Upper lobe of left lung (tissue), 6 donors: ENCODE measurements around the gene SLC4A7. TPM values are rescaled to one million over a fixed set of nuclear protein-coding genes. Genes with fewer than 3 reads are reported as not detected.

Experiments used
- ATAC-seq, 2 donors: fragments of 200-7000 bp; cut with Tn5 transposase; one replicate each; pipeline ENCODE4 v1.9.1; 2022; ENCODE audit warnings: mild to moderate bottlenecking in 2 of 2, moderate library complexity in 2 of 2; ENCODE audit not compliant: low FRiP score in 2 of 2
- DNase-seq, 2 donors: peaks; one replicate each; pipeline ENCODE4 v3.0.0-alpha.2; 2019 to 2020
- H3K27ac ChIP-seq, 4 donors: fragments of 200-600 bp; sonication (generic); one replicate each; pipeline ENCODE4 v1.5.1; 2016 to 2019
- H3K27me3 ChIP-seq, 4 donors: fragments of 200-600 bp; sonication (generic); one replicate each; pipeline ENCODE4 v1.5.1; 2017 to 2019
- H3K36me3 ChIP-seq, 4 donors: fragments of 200-600 bp; sonication (generic); one replicate each; pipeline ENCODE4 v1.5.1; 2016 to 2019
- H3K4me1 ChIP-seq, 4 donors: fragments of 200-600 bp; sonication (generic); one replicate each; pipeline ENCODE4 v1.5.1; 2018 to 2019
- H3K4me3 ChIP-seq, 4 donors: fragments of 200-600 bp; sonication (generic); one replicate each; pipeline ENCODE4 v1.5.1; 2017 to 2019; ENCODE audit warnings: mild to moderate bottlenecking in 2 of 4, moderate library complexity in 1 of 4
- H3K9me3 ChIP-seq, 4 donors: fragments of 200-600 bp; sonication (generic); one replicate each; pipeline ENCODE4 v1.5.1; 2018 to 2019
- CTCF ChIP-seq, 6 experiments: fragments of 450-650 bp in 4 of 6; fragments of 200-600 bp in 2 of 6; sonication (generic) in 2 of 6; IDR thresholded peaks; one replicate each; pipeline ENCODE4 v1.5.1; 2016 to 2019; ENCODE audit warnings: antibody characterized with exemption in 6 of 6
- EP300 ChIP-seq, 4 donors: sonication (generic); formaldehyde crosslinking; IDR thresholded peaks; one replicate each; pipeline ENCODE4 v1.5.1; 2017; ENCODE audit warnings: antibody characterized with exemption in 4 of 4, control low read depth in 2 of 4
- POLR2A ChIP-seq, 4 donors: fragments of 450-650 bp; IDR thresholded peaks; one replicate each; pipeline ENCODE4 v1.5.1; 2016 to 2017; ENCODE audit warnings: antibody characterized with exemption in 4 of 4, mild to moderate bottlenecking in 2 of 4
- POLR2AphosphoS5 ChIP-seq, 2 donors: sonication (generic); formaldehyde crosslinking; IDR thresholded peaks; one replicate each; pipeline ENCODE4 v1.5.1; 2017; ENCODE audit warnings: antibody characterized with exemption in 2 of 2
- WGBS, 2 donors: methylation state at CpG; one replicate each; pipeline ENCODE4 v1.1.5; 2017 to 2018; 5-methylcytosine and 5-hydroxymethylcytosine counted together
- total RNA-seq, 6 donors: library from RNA; depleted of rRNA in 4 of 6; stranded (reverse); fragments of >200 nt in 4 of 6; gene quantifications; one replicate each; pipeline versions ENCODE4 v1.1.0 to v1.2.1, GENCODE V29; 2016 to 2021
- donor health status: DM: no; HTN: no; CAD: no; lungs with moderate emphysema.
- donor health status: DM: no; HTN: yes; CAD: no; lungs with severe emphysema.

The SLC4A7 gene
- total RNA-seq, 6 donors from 2014 or later, result 11.8 to 40.5 (median 19.6) TPM

- peaks cover 0 to 6% (median 0%) of the 10 kb centered on the region in 4 donors for H3K4me1 ChIP-seq
- H3K36me3 ChIP-seq, result no peaks in the 10 kb centered on the region
- DNase-seq, result no peak
- WGBS, 2 donors, result 19 to 20% methylated on average over 3 of the region's 3 CpGs
- H3K27ac ChIP-seq, result no peak overlapping the region
- peak; percentile 49 to 80 for ATAC-seq
- no peaks in the 10 kb centered on the region for H3K9me3 ChIP-seq
- H3K27me3 ChIP-seq, result no peaks in the 10 kb centered on the region
- H3K4me3 ChIP-seq, result no peak overlapping the region
- TF ChIP-seq POLR2AphosphoS5 (IDR thresholded peaks at IDR 0.05), result no peak
- no peak for TF ChIP-seq EP300 (IDR thresholded peaks at IDR 0.05)
- peak in 5 of 6 experiments; percentile 25 to 59 (median 58) for TF ChIP-seq CTCF (IDR thresholded peaks at IDR 0.05)
- TF ChIP-seq POLR2A (IDR thresholded peaks at IDR 0.05), result no peak
Observed at GRCh38 chr3:27467545-27467944, 16.6 kb downstream of the SLC4A7 start.

DNA sequence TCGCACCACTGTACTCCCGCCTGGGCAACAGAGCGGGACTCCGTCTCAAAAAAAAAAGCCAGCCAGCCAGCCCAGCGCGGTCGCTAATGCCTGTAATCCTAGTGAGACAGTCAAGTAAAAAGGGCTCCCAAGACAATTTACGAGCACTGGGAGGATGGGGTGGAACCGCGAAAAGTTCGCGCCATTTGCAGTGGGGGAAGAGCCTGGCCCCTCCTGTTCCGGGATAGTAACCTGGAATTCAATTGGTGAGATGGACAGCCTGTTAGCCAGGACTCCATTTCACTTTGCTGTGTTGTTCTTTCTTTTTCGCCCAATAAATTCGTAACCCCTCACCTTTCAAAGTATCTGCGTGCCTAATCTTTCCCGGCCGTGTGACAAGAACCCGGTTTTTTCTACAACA is 19.5 kb downstream of the SLC4A7 start:
- Histone ChIP-seq H3K27me3 (no peaks in the 10 kb centered on the region), H3K36me3 (no peaks in the 10 kb centered on the region), H3K27ac (no peak overlapping the region), H3K4me3 (no peak overlapping the region), H3K9me3 (no peaks in the 10 kb centered on the region), H3K4me1 (peaks cover 0 to 6% (median 0%) of the 10 kb centered on the region in 4 donors)
- DNase-seq (no peak), ATAC-seq (no peak)
- TF ChIP-seq EP300 (IDR thresholded peaks at IDR 0.05), result no peak
- no peak for TF ChIP-seq CTCF (IDR thresholded peaks at IDR 0.05)
- no peak for TF ChIP-seq POLR2A (IDR thresholded peaks at IDR 0.05)
- no peak for TF ChIP-seq POLR2AphosphoS5 (IDR thresholded peaks at IDR 0.05)
- 96 to 97% methylated on average over 19 of the region's 19 CpGs for WGBS, 2 donors

- H3K9me3 ChIP-seq, result no peaks in the 10 kb centered on the region
- H3K36me3 ChIP-seq, result no peaks in the 10 kb centered on the region
- no peak overlapping the region for H3K4me3 ChIP-seq
- H3K27me3 ChIP-seq, result no peaks in the 10 kb centered on the region
- peaks cover 0 to 2% (median 0%) of the 10 kb centered on the region in 4 donors for H3K4me1 ChIP-seq
- DNase-seq (no peak), ATAC-seq (no peak)
- WGBS, 2 donors, result 94 to 97% methylated on average over 8 of the region's 8 CpGs
- TF ChIP-seq POLR2AphosphoS5 (IDR thresholded peaks at IDR 0.05) (no peak), EP300 (IDR thresholded peaks at IDR 0.05) (no peak), CTCF (IDR thresholded peaks at IDR 0.05) (no peak), POLR2A (IDR thresholded peaks at IDR 0.05) (no peak)
- H3K27ac ChIP-seq, result no peak overlapping the region
Observed at GRCh38 chr3:27462228-27462627, 22.0 kb downstream of the SLC4A7 start.

GRCh38 chr3:27458929-27459328 is 25.3 kb downstream of the SLC4A7 start:
- no peak for ATAC-seq
- no peaks in the 10 kb centered on the region for H3K9me3 ChIP-seq
- H3K4me3 ChIP-seq, result no peak overlapping the region
- no peak for DNase-seq
- no peaks in the 10 kb centered on the region for H3K4me1 ChIP-seq
- H3K27ac ChIP-seq, result no peak overlapping the region
- TF ChIP-seq POLR2A (IDR thresholded peaks at IDR 0.05), result no peak
- no peak for TF ChIP-seq EP300 (IDR thresholded peaks at IDR 0.05)
- TF ChIP-seq POLR2AphosphoS5 (IDR thresholded peaks at IDR 0.05), result no peak
- TF ChIP-seq CTCF (IDR thresholded peaks at IDR 0.05), result no peak
- 73 to 74% methylated on average over 6 of the region's 6 CpGs for WGBS, 2 donors
- no peaks in the 10 kb centered on the region for H3K36me3 ChIP-seq
- no peaks in the 10 kb centered on the region for H3K27me3 ChIP-seq

- Histone ChIP-seq H3K9me3 (no peaks in the 10 kb centered on the region), H3K36me3 (no peaks in the 10 kb centered on the region), H3K27me3 (no peaks in the 10 kb centered on the region), H3K4me1 (peaks cover 0 to 6% (median 2%) of the 10 kb centered on the region in 4 donors), H3K4me3 (no peak overlapping the region), H3K27ac (no peak overlapping the region)
- no peak for TF ChIP-seq POLR2AphosphoS5 (IDR thresholded peaks at IDR 0.05)
- TF ChIP-seq EP300 (IDR thresholded peaks at IDR 0.05), result no peak
- TF ChIP-seq CTCF (IDR thresholded peaks at IDR 0.05), result no peak
- no peak for TF ChIP-seq POLR2A (IDR thresholded peaks at IDR 0.05)
- DNase-seq, result no peak
- WGBS, 2 donors, result 83 to 96% methylated on average over 2 of the region's 2 CpGs
- no peak for ATAC-seq
Observed at GRCh38 chr3:27456554-27456953, 27.6 kb downstream of the SLC4A7 start.
